Mucosa of stomach (tissue), 1 donor: ENCODE measurements around the gene GRHL3.

Experiments used
- H3K27me3 ChIP-seq: one replicate; pipeline ENCODE4 v1.7.0; 2013; ENCODE audit warnings: mild to moderate bottlenecking, low read length; ENCODE audit not compliant: control insufficient read depth, insufficient read depth
- H3K36me3 ChIP-seq: one replicate; pipeline ENCODE4 v1.7.0; 2013; ENCODE audit warnings: low read length; ENCODE audit not compliant: control insufficient read depth, insufficient read depth
- H3K4me1 ChIP-seq: one replicate; pipeline ENCODE4 v1.7.0; 2013; ENCODE audit warnings: mild to moderate bottlenecking, low read length; ENCODE audit not compliant: control insufficient read depth, insufficient read depth
- H3K4me3 ChIP-seq: one replicate; pipeline ENCODE4 v1.7.0; 2013; ENCODE audit warnings: low read length
- H3K9ac ChIP-seq: one replicate; pipeline ENCODE4 v1.7.0; 2013; ENCODE audit warnings: mild to moderate bottlenecking, low read length, moderate library complexity
- H3K9me3 ChIP-seq: one replicate; pipeline ENCODE4 v1.7.0; 2013; ENCODE audit warnings: mild to moderate bottlenecking, low read length, moderate library complexity; ENCODE audit not compliant: control insufficient read depth
- donor health status: Pancreatic carcinoma.

GRHL3 gene

DNA sequence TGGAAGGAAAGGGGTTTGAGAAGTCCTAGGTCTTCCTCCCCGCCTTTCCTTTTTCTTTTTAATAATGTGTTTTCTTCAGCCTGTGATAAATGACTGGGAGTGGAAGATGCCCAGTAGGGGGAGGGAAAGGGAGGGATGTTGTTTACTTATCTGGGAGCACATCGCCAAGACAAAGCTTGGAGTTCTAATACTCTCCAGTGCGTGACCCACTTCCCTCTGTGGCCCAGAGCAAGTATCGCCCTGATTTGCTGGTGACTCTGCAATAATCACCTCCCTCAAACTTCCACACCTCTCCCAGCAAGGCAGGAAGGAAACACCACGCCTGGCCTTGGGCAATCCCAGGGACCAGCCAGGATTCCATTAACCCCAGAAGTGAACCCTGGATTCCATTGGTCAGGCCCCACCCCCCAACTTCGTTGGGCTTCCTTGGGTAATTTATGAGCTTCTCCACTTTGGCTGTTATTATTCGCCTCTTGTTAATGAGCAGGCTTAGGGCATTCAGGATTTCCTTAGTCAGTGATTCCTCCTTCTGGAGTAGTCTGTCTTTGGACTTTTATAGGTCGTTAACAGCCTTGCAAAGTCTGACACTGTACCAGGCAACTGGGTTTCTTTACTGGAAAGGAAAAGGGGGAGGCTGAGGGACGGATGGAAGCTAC, 24.3 kb upstream of the GRHL3 start:
- Histone ChIP-seq H3K4me1 (peaks cover 12% of the 10 kb centered on the region), H3K9ac (no peak overlapping the region), H3K4me3 (no peak overlapping the region), H3K9me3 (no peaks in the 10 kb centered on the region), H3K27me3 (no peaks in the 10 kb centered on the region), H3K36me3 (no peaks in the 10 kb centered on the region)

DNA sequence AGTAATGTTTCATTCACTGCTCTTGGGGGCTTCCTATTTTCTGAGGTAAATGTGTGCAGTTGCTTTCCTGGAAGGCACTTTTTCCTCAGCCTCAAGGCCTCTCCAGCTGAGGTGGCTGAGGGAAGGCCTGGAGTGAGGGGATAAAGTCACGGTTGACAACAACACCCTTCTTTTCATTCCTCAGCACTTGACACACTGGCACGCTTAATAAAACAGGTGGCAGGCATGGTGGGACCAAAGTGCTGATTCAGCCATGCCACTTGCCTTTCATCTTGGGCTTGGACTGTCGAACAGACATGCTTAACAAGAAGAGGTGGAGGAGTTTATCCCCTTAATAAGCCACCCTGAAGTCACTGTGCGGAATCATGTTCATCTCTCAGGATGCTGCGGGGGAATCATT, 23.6 kb upstream of the GRHL3 start:
- H3K9ac ChIP-seq, result no peak overlapping the region
- no peaks in the 10 kb centered on the region for H3K36me3 ChIP-seq
- peaks cover 12% of the 10 kb centered on the region for H3K4me1 ChIP-seq
- no peak overlapping the region for H3K4me3 ChIP-seq
- H3K9me3 ChIP-seq, result no peaks in the 10 kb centered on the region
- H3K27me3 ChIP-seq, result no peaks in the 10 kb centered on the region

DNA sequence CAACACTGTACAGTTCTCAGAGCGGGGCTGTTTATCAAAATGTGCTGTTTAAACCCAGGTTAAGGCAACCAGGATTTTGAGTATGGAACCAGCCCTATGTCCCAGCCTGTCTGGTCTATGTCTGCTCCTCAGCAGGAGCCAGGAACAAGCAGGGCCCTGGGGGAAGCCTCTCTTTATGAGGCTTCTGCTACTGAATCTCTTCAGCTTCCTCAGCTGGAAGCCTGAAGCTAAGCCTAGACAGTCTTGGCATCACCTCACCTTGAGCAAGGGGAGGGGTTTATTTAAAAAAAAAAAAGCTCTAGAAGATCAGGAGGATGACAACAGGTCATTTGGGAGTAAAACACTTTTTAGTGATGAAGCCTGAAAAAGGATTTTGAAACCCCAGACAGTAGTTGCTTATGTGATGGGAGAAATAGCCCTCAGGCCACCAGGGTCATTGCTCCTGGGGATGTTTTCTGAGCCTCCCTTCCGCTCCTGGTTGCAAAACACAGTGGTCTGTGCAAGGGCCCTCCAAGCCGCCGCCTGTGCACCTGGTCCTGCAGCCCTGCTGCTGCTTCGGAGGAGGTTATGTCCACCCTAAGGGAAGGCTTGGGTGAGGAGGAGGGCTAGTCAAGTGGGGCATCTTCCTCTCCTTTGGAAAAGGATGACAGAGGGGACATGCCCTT, 21.8 kb upstream of the GRHL3 start:
- Histone ChIP-seq H3K9ac (no peak overlapping the region), H3K27me3 (no peaks in the 10 kb centered on the region), H3K4me1 (peaks cover 12% of the 10 kb centered on the region), H3K9me3 (no peaks in the 10 kb centered on the region), H3K36me3 (no peaks in the 10 kb centered on the region), H3K4me3 (no peak overlapping the region)

DNA sequence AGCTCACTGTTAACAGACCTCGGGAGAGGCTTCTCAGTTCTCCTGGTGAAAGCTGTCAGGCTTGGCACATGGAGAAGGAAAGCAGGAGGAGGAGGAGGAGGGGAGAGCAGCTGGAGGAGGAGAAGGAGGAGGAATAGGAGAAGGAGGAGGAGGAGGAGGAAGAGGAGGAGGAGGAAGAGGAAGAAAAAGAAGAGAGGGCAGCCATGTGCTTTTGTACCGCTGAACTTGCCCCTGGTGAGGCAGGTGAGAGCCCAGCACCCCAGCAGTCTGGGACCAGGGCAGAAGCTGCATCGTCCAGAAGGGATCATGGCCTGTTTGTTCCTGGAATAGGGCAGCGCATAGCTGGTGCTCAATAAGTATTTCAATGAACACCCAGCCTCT, 21.3 kb upstream of the GRHL3 start:
- Histone ChIP-seq H3K27me3 (no peaks in the 10 kb centered on the region), H3K36me3 (no peaks in the 10 kb centered on the region), H3K4me1 (peaks cover 12% of the 10 kb centered on the region), H3K9ac (no peak overlapping the region), H3K9me3 (no peaks in the 10 kb centered on the region), H3K4me3 (no peak overlapping the region)

DNA sequence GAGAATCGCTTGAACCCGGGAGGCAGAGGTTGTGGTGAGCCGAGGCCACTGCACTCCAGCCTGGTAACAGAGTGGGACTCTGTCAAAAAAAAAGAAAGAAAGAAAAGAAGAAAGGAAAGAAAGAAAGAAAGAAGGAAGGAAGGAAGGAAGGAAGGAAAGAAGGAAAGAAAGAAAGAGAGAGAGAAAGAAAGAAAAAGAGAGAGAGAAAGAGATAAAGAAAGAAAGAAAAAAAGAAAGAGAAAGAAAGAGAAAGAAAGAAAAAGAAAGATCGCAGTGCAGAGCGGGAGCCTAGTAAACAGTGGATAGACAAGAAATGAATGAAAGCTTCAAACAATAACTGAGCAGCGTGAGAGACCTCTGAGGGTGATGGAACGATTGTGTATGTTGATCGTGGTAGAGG, 20.6 kb upstream of the GRHL3 start:
- Histone ChIP-seq H3K36me3 (no peaks in the 10 kb centered on the region), H3K9ac (no peak overlapping the region), H3K4me3 (no peak overlapping the region), H3K9me3 (no peaks in the 10 kb centered on the region), H3K4me1 (peaks cover 12% of the 10 kb centered on the region), H3K27me3 (no peaks in the 10 kb centered on the region)

DNA sequence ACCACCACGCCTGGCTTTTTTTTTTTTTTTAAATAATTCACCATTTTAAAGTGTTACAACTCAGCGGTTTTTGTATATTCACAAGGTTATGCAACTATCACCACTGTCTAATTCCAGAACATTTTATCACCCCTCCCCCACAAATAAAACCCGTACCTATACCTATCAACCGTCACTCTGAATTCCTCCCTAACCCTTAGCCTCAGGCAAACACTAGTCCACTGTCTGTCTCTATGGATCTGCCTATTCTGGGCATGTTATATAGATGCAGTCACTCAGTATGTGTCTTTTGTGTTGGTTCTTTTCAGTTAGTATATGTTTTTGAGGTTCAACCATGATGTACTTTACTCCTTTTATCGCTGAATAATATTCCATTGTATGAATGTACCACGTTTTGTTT, 19.3 kb upstream of the GRHL3 start:
- no peak overlapping the region for H3K9ac ChIP-seq
- no peak overlapping the region for H3K4me3 ChIP-seq
- no peaks in the 10 kb centered on the region for H3K27me3 ChIP-seq
- no peaks in the 10 kb centered on the region for H3K36me3 ChIP-seq
- H3K9me3 ChIP-seq, result no peaks in the 10 kb centered on the region
- peaks cover 9% of the 10 kb centered on the region for H3K4me1 ChIP-seq

DNA sequence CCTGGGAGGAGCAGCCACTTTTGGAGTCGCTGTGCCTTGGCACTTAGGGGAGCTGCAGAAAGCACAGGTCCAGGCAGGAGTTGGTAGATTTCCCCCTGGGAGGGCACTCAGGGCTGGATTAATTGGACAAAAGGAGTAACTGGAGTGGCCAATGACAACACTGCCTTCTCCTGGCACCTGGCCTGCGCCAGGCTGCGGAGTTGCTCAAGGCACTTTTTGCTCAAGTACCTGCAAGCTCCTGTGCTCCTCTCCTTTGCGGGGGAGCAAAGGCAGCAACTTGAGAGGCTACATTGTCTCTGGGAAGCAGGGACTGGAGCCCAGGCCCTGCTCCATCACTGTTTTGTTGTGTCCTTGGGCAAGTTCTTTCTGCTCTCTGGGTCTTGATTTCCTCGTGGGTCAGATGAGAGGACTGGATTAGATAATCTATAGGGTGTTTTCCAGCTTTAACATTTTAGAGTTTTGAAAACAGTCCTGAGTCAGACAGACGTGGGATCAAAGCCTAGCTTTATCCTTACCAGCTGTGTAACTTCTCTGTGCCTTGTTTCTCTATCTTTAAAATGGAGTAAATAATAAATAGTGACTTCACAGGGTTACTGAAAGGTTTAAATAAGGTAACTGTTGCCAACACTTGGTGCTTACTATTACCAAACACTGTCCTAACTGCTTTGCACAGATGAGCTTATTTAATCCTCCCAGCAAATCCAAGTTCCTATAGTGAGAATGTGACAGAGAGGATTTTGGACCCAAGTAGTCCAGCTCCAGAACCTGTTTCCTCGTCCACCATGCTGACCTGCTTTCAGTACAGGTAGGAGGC, 18.0 kb upstream of the GRHL3 start:
- Histone ChIP-seq H3K9me3 (no peaks in the 10 kb centered on the region), H3K4me3 (no peak overlapping the region), H3K36me3 (no peaks in the 10 kb centered on the region), H3K27me3 (no peaks in the 10 kb centered on the region), H3K4me1 (no peaks in the 10 kb centered on the region), H3K9ac (no peak overlapping the region)

DNA sequence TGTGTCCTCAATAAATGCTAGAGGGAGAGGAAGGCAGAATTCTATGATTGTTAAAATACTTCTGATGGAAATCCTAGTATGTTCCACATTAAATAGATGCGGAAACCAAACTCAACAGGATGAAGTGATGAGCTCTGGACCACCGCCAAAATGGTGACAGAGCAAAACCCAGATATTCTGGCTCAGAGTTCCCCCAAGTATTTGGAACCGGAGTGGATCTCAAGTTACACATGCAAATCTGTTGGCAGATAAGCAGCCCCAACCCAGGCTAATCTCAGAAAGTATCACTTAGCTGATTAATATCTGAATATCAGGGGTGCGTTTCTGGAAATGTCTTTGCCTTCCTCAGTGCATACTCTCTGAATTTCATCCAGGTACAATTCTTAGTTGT, 17.4 kb upstream of the GRHL3 start:
- no peak overlapping the region for H3K9ac ChIP-seq
- no peaks in the 10 kb centered on the region for H3K4me1 ChIP-seq
- H3K4me3 ChIP-seq, result no peak overlapping the region
- H3K36me3 ChIP-seq, result no peaks in the 10 kb centered on the region
- no peaks in the 10 kb centered on the region for H3K27me3 ChIP-seq
- H3K9me3 ChIP-seq, result no peaks in the 10 kb centered on the region

DNA sequence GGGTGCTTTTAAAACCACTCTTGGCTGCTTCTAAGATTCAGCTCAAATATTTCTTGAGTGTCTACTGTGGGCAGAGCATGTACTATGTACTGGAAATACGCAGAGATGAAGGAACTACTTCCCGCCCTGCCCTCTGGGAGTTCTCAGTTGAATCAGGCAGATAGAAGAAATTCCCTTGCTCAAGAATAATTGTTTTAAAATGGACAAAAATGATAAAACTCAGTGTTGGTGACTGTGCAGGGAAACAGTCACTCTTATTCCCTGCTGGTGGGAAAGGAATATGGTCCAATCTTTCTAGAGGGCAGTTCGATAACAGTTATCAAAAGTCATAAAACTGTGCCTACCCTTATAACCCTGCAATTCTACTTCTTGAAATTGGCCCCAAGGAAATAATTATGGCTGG, 16.9 kb upstream of the GRHL3 start:
- no peaks in the 10 kb centered on the region for H3K27me3 ChIP-seq
- no peaks in the 10 kb centered on the region for H3K9me3 ChIP-seq
- no peak overlapping the region for H3K4me3 ChIP-seq

DNA sequence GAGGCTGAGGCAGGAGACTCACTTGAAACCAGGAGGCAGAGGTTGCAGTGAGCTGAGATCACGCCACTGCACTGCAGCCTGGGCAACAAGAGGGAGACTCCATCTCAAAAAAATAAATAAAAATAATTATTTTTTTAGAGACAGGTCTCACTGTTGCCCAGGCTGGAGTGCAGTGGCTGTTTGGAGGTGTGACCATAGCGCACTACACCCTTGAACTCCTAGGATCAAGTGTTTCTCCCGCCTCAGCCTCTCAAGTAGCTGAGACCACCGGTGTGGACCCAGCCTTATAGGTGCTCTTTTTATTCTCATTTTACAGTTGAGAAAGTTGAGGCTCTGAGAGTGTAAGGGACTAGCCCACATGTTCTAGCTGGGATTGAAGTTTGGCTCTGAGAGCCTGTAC, 15.6 kb upstream of the GRHL3 start:
- no peaks in the 10 kb centered on the region for H3K27me3 ChIP-seq
- H3K9me3 ChIP-seq, result no peaks in the 10 kb centered on the region
- H3K4me3 ChIP-seq, result no peak overlapping the region
- H3K4me1 ChIP-seq, result no peaks in the 10 kb centered on the region
- no peak overlapping the region for H3K9ac ChIP-seq
- H3K36me3 ChIP-seq, result no peaks in the 10 kb centered on the region

More for the DNA sequence above, 16.9 kb upstream of the GRHL3 start:
- no peaks in the 10 kb centered on the region for H3K36me3 ChIP-seq
- no peak overlapping the region for H3K9ac ChIP-seq
- H3K4me1 ChIP-seq, result no peaks in the 10 kb centered on the region

DNA sequence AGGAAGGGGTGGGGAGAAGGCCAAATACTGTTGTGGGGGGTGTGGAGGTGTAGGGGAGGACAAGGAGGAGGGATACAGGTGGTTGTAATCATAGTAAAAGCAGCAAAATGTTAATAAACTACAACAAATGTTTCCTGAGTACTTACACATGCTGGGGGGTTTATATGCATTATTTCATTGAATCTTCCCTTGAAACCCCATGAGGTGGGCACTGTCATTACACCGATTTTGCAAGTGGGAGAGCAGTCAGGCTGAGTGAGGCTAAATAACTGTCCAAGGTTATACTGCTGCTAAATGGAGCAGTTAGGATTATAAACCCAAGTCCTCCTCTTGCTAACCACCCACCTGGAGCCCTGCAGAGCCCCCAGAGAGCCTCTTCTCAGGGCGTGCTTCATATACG, 14.4 kb upstream of the GRHL3 start:
- Histone ChIP-seq H3K9ac (no peak overlapping the region), H3K4me1 (no peaks in the 10 kb centered on the region), H3K9me3 (no peaks in the 10 kb centered on the region), H3K27me3 (no peaks in the 10 kb centered on the region), H3K36me3 (no peaks in the 10 kb centered on the region), H3K4me3 (no peak overlapping the region)

DNA sequence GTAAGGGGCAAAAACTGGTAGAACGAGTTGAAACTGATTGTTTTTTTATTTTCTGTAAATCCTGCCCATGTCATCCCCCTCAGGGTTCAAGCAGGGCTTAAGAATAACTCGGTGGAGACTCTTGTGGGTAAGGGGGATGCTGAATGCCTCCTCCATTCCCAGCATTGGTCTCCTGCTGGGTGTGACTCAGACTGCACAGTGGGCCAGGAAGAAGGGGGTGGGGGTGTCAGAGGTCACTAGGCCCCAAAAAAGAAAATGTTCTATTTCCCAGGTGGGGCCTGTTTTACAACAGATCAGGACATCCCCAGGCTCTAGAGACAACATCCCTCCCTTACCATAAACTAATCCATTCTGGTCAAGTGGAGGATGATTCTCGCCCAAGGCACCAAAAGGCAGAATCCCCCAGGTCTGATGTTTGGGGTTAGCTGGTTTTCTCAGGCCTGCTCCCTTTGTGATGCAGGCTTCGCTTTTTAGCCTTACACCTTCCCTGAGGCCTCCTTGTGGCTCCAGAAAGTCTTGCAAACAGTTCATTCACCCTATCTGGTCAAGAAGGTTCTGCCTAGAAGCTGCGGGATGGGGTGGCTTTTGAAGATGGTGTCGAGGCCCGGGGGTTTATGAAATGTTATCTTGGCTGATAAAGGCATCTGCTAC, 10.7 kb upstream of the GRHL3 start:
- H3K4me1 ChIP-seq, result peaks cover 10% of the 10 kb centered on the region
- H3K27me3 ChIP-seq, result no peaks in the 10 kb centered on the region
- H3K9ac ChIP-seq, result no peak overlapping the region
- H3K4me3 ChIP-seq, result no peak overlapping the region
- no peaks in the 10 kb centered on the region for H3K9me3 ChIP-seq
- no peaks in the 10 kb centered on the region for H3K36me3 ChIP-seq
